ENCODE results near the gene SRRM1.

Gene SRRM1

GRCh38 chr1:24642481-24643362 lies at the start of gene SRRM1:
Gene SRRM1 (plus strand): TSS chr1:24643302. CDS start chr1:24643327, 25 bp downstream.
- in situ Hi-C loops (cut with MboI; ENCODE audit: low sequenced_read_pairs) = no loop called here

- in situ Hi-C loops (cut with MboI; ENCODE audit: low sequenced_read_pairs) = no loop called here
Measured at GRCh38 chr1:24594328-24594598, 48.8 kb upstream of the SRRM1 start.

DNA sequence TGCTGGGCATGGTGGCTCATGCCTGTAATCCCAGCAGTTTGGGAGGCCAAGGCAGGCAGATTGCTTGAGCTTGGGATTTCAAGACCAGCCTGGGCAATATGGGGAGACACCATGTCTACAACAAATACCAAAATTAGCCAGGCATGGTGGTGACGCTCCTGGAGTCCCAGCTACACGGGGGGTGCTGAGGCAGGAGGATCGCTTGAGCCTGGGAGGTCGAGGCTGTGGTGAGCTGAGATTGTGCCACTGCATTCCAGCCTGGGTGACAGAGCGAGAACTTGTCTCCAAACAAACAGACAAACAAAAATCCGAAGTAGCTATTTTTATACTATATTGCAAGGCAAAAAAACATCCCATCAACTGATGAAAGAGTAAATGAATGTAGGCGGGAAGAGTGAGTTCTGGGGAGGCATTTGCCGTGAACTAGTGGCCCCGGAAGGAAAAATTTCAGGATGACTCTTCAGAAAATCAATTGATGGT lies 46.7 kb upstream of the SRRM1 start:
- in situ Hi-C loops (cut with MboI; ENCODE audit: low sequenced_read_pairs) = no loop called here

DNA sequence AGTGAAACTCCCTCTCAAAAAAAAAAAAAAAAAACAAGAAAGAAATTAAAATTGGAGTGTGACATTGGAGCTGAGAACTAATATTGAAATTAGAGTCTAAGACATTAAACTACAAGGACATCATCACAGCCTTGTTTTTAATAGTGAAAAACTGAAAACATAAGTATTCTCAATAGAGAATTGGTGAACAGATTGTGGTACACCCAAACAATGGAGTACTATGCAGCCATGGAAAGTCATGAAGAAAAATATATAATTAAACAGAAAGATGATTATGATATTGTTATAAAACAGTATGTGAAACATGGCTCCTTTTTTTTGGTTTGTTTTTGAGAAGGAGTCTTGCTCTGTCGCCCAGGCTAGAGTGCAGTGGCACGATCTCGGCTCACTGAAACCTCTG lies 43.8 kb upstream of the SRRM1 start:
- in situ Hi-C loops (cut with MboI; ENCODE audit: low sequenced_read_pairs) = no loop called here

DNA sequence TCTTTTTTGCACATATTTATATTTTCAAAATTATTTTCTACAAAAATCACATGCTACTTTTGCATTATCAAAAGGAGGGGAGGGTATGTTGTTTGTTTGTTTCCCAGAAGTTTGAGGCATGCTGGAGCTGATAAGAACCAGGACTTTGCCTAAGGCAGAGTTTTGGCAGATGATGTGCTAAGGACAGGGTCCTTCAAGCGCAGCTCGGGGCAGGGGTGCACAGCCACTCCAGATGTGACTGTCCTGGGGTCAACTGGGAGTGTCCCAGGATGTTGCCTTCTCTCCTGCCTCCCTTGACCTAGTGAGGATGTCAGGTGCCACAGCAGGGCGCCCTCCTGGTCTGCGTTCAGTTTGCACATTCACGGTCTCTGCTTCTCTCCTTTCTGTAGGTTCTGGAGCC lies 42.6 kb upstream of the SRRM1 start:
- in situ Hi-C loops (cut with MboI; ENCODE audit: low sequenced_read_pairs) = no loop called here

DNA sequence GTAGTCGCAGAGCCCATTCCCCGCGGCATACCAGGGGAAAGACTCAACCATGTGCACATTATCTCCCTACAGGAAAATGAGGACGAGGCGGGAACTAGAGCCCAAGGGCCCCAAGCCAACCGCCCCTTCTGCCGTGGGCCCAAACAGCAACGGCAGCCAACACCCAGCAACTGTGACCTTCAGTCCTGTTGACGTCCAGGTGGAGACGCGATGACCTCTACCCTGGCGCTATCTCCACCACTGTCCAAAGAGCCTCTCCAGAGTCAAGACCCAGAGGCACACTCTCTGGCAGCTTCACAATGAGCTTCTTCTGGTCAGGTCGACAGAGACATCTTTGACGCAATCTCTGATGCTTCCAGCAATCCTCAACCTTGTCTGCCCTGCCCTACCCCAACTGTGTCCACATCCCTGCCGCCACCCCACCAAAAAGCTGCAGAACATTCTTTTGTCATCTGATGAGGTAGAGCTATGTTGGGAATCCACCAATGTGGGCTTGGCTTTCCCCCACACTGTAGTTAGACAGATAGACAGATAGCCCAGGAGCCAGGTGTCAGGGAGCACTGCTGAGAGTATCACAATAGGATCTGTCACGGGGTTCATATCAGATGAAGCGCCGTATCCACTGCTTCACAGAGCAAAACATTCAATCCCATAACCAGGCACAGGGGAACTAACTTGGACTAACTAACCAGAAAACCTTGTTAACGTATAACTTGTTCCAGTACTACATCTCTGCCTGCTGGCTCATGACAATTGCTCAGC lies 37.4 kb upstream of the SRRM1 start:
- in situ Hi-C loops (cut with MboI; ENCODE audit: low sequenced_read_pairs) = no loop called here

- in situ Hi-C loops (cut with MboI; ENCODE audit: low sequenced_read_pairs) = no loop called here
Measured at GRCh38 chr1:24606296-24606605, 36.9 kb upstream of the SRRM1 start.

- in situ Hi-C loops (cut with MboI; ENCODE audit: low sequenced_read_pairs) = no loop called here
Measured at GRCh38 chr1:24606621-24607020, 36.5 kb upstream of the SRRM1 start.

GRCh38 chr1:24609949-24610517 lies 33.1 kb upstream of the SRRM1 start:
- in situ Hi-C loops (cut with MboI; ENCODE audit: low sequenced_read_pairs) = no loop called here

GRCh38 chr1:24619376-24619775 lies 23.7 kb upstream of the SRRM1 start:
- in situ Hi-C loops (cut with MboI; ENCODE audit: low sequenced_read_pairs) = no loop called here

GRCh38 chr1:24620678-24621077 lies 22.4 kb upstream of the SRRM1 start:
- in situ Hi-C loops (cut with MboI; ENCODE audit: low sequenced_read_pairs) = no loop called here

GRCh38 chr1:24621121-24621520 lies 22.0 kb upstream of the SRRM1 start:
- in situ Hi-C loops (cut with MboI; ENCODE audit: low sequenced_read_pairs) = no loop called here

DNA sequence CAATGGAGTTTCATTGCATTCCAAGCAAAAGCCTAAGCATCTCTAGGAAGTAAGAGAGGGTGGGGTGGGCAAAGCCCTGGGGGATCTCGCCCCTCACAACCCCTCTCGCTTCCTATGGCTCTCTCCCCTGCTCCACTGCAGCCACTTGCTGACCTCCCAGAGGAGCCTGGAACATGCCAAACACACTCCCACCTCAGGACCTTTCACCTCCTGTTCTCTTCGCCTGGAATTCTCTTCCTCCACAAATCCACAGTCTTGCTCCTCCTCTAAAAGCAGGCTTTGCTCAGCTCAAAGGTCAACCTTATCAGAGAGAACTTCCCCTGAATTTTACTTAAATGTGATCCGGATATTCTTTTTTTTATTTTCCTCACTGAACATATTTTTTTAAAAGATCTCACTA lies 20.9 kb upstream of the SRRM1 start:
- in situ Hi-C loops (cut with MboI; ENCODE audit: low sequenced_read_pairs) = no loop called here

DNA sequence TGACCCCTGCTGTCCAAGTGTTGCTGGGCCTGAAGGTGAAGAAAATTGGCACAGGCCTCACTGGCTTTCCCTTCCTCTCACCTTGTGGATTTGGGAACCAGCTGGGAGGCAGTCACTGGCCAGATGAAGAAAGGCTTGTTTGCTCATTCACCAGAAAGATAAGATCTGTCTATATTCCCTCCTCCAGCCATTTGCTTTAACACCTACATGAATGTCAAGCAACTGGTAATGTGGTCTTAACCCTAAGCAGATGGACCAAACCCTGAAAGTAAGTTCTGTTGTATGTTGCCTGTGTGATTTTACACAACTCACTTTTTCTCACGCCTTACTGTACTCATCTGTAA lies 10.3 kb upstream of the SRRM1 start:
- in situ Hi-C loops (cut with MboI; ENCODE audit: low sequenced_read_pairs) = no loop called here

GRCh38 chr1:24635195-24635843 lies 7.8 kb upstream of the SRRM1 start:
- in situ Hi-C loops (cut with MboI; ENCODE audit: low sequenced_read_pairs) = no loop called here

DNA sequence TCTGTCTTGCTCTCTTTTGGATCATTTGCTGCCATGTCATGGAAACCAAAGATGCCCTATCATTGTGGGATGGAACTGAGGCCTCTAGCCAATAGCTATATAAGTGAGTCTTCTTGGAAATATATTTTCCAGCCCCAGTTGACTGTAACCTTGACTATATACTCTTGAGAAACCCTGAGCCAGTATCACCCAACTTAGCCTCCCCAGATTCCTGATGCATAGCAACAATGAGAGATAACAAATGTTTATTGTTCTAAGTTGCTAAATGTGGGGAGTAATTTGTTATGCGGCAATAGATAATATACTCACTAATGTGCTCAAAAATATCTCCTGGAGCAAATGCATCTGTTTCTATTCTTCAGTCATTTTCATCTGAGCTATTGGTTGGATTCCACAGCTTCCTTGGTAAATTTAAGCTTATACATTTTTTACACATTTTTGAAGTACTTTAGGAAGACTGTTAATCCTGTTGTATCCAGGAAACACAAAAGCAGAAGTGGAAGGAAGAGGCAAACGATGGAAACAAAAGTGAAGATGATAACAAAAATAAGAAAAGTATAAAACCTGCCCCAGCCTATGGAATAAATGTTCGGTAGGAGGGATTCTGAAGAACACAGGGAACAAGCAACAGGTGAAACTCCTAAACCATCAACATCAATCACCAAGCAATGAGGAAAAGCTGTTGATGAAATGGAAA lies 6.3 kb upstream of the SRRM1 start:
- in situ Hi-C loops (cut with MboI; ENCODE audit: low sequenced_read_pairs) = no loop called here

- in situ Hi-C loops (cut with MboI; ENCODE audit: low sequenced_read_pairs) = no loop called here
Measured at GRCh38 chr1:24639094-24639493, 4.0 kb upstream of the SRRM1 start.

DNA sequence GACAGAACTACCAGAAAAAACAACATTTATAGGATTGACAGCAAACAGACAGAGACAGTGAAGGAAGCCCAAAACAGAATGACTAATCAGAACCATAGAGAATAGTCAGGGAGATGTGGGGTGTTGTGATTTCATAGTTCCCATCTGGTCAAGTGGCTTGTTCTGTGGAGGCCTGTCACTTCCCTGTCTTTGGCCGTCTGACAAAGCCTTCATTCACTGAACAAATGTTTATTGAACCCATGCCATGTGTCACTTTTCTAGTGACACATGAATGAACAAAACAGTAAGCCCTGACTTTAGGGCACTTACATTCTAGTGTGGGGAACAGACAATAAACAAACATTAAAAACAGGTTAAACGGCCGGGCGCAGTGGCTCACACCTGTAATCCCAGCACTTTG lies 3.2 kb upstream of the SRRM1 start:
- in situ Hi-C loops (cut with MboI; ENCODE audit: low sequenced_read_pairs) = no loop called here

DNA sequence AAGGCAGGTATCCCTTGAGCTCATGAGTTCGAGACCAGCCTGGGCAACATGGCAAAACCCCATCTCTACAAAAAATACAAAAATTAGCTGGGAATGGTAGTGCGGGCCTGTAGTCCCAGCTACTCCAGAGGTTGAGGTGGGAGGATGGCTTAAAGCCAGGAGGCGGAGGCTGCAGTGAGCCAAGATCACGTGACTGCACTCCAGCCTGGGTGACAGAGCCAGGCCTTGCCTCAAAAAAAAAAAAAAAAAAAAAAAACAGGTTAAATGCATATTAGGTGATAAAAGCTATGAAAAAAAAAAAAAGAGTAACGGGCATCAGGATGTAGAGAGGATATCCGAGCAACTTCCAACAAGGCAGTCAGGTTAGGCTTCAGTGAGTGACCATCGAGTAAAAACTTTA lies 2.8 kb upstream of the SRRM1 start:
- in situ Hi-C loops (cut with MboI; ENCODE audit: low sequenced_read_pairs) = no loop called here

DNA sequence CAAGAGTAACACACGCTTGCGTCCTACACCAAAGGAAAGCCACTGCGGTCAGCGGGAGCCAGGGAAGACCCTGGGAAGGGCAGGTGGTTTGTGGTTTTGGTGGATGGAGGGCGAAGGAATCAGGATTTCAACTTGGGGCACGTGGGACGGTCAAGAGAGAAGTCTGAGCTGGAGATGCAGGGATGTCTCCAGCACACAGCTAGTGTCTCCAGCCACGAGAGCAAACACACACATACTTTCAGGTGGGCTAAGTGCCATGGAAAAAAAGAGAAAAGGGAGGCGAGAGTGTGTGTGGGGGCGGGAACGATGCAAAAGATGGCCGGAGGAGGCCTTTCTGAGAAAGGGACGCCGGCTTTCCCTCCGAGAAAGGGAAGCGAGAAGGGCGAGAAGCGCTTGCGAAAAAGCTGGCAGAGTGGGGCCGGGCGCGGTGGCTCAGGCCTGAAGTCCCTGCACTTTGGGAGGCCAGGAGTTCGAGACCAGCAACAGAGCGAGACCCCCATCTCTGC lies 1.4 kb upstream of the SRRM1 start:
- in situ Hi-C loops (cut with MboI; ENCODE audit: low sequenced_read_pairs) = no loop called here

All from hTERT RPE-1 (cell line).